Measurements from ENCODE around the gene HSPB9. TPM values are rescaled to one million over a fixed set of nuclear protein-coding genes. Genes with fewer than 3 reads are reported as not detected.

Gene HSPB9
- total and polyA plus RNA-seq, 2 of the 8 experiments (the other 6 are each of a cell fraction or from before 2014, with no cell fraction given) = 0.27 to 0.30 TPM

DNA sequence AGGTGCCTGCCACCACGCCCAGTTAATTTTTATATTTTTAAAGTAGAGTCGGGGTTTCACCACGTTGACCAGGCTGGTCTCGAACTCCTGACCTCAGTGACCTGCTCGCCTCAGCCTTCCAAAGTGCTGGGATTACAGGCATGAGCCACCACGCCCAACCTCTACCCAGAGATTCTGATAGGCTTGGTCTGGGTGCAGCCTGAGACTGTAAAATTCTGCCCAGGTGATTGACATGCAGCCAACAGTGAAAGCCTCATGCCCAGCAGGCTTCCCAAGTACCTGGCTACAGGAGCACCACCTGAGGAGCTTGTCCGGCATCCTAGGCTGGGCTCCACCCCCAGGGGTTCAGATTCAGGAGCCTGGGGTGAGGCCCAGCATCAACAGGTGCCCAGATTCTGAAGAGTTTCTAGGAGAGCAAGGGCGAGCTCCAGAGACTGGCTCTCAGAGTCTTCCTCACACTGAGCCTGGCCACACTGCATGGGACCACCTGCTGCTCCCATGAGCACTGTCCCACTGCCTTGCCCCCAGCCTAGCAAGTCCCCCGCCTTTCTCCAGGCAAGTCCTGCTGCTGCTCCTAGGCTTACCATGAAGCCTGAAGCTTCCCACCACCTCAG, 41.0 kb upstream of the HSPB9 start (continued):
- no peak for TF ChIP-seq ATF2 (IDR thresholded peaks at IDR 0.05; ENCODE audit: low read length)

All from H1 (cell line).